GM12891 (cell line): ENCODE results near the gene RAB14.

Source experiments
- POLR2AphosphoS5 ChIP-seq: IDR thresholded peaks from 2 replicates; pipeline ENCODE4 v1.6.1; 2011; ENCODE audit warnings: low read depth, low read length, control low read depth
- POU2F2 ChIP-seq: IDR thresholded peaks from 2 replicates; pipeline ENCODE4 v1.6.1; 2011; ENCODE audit warnings: low read depth, mild to moderate bottlenecking, control low read depth, low read length, moderate library complexity
- SPI1 ChIP-seq: IDR thresholded peaks from 2 replicates; pipeline ENCODE4 v1.6.1; 2011; ENCODE audit warnings: low read depth, low read length, control low read depth

DNA sequence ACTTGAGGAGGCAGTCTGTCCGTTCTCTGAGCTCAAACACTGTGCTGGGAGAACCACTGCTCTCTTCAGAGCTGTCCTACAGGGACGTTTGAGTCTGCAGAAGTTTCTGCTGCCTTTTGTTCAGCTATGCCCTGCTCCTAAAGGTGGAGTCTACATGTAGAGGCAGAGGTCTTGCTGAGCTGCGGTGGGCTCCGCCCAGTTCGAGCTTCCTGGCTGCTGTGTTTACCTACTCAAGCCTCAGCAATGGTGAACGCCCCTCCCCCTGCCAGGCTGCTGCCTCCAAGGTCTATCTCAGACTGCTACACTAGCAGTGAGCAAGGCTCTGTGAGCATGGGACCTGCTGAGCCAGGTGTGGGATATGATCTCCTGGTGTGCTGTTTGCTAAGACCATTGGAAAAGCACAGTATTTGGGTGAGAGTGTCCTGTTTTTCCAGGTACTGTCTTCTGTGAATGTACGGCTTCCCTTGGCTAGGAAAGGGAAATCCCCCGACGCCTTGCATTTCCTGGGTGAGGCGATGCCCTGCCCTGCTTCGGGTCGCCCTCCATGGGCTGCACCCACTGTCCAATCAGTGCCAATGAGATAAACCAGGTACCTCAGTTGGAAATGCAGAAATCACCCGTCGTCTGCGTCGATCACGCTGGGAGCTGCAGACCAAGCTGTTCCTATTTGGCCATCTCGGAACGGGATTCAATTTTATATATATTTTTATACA, 68.4 kb downstream of the RAB14 start:
- TF ChIP-seq POLR2AphosphoS5 (no peak), POU2F2 (no peak), SPI1 (no peak)
